CD14-positive monocyte (primary cell): ENCODE results near the gene CACNA1E. TPM values are rescaled to one million over a fixed set of nuclear protein-coding genes. Genes with fewer than 3 reads are reported as not detected.

Source experiments
- DNase-seq, 3 donors: peaks; one replicate each; pipeline ENCODE4 v3.0.0-alpha.2; 2011 to 2022
- H2AFZ ChIP-seq: 2 replicates; pipeline ENCODE4 v1.6.0; 2012; ENCODE audit warnings: mild to moderate bottlenecking, low read depth, low read length, inconsistent platforms; ENCODE audit not compliant: insufficient read depth, poor library complexity, severe bottlenecking
- H3K27ac ChIP-seq, 2 donors: 1 replicate in 1 of 2; 2 replicates in 1 of 2; pipeline ENCODE4 v1.5.1; 2012 to 2013; ENCODE audit warnings: low read length in 2 of 2, control low read depth in 1 of 2, inconsistent platforms in 1 of 2, low read depth in 1 of 2, mild to moderate bottlenecking in 1 of 2
- H3K27me3 ChIP-seq, 2 donors: one replicate each; pipeline versions ENCODE4 v1.6.0 to v1.6.1; 2011 to 2013; ENCODE audit warnings: low read length in 2 of 2; ENCODE audit not compliant: control insufficient read depth in 2 of 2, insufficient read depth in 2 of 2
- H3K36me3 ChIP-seq, 2 donors: replicated peaks in 1 of 2; 1 replicate in 1 of 2; 2 replicates in 1 of 2; pipeline versions ENCODE4 v1.5.1 to v1.6.1; 2012 to 2013; ENCODE audit warnings: low read length in 2 of 2, control low read depth in 1 of 2, inconsistent platforms in 1 of 2, mild to moderate bottlenecking in 1 of 2; ENCODE audit not compliant: insufficient read depth in 2 of 2, control insufficient read depth in 1 of 2
- H3K4me1 ChIP-seq, 2 donors: 1 replicate in 1 of 2; 2 replicates in 1 of 2; pipeline versions ENCODE4 v1.5.1 to v1.6.1; 2012 to 2013; ENCODE audit warnings: low read length in 2 of 2, control low read depth in 1 of 2, inconsistent platforms in 1 of 2, mild to moderate bottlenecking in 1 of 2, moderate library complexity in 1 of 2; ENCODE audit not compliant: insufficient read depth in 2 of 2, control insufficient read depth in 1 of 2
- H3K4me2 ChIP-seq: replicated peaks from 2 replicates; pipeline ENCODE3; 2012; ENCODE audit warnings: low read length, moderate library complexity, mild to moderate bottlenecking; ENCODE audit not compliant: poor library complexity, severe bottlenecking; ENCODE audit errors: extremely low read depth
- H3K4me3 ChIP-seq, 3 experiments: fragments of 200-600 bp in 1 of 3; sonication (generic) in 1 of 3; replicated peaks in 1 of 3; 1 replicate in 2 of 3; 2 replicates in 1 of 3; pipeline ENCODE4 v1.5.1; 2011 to 2013; ENCODE audit warnings: low read length in 3 of 3, mild to moderate bottlenecking in 3 of 3, control low read depth in 2 of 3, low read depth in 2 of 3, inconsistent platforms in 1 of 3, moderate library complexity in 1 of 3
- H3K79me2 ChIP-seq: 2 replicates; pipeline ENCODE4 v1.6.0; 2012; ENCODE audit warnings: mild to moderate bottlenecking, control low read depth, inconsistent platforms, low read length, moderate library complexity; ENCODE audit not compliant: insufficient read depth
- H3K9ac ChIP-seq: 2 replicates; pipeline ENCODE4 v1.6.0; 2017; ENCODE audit warnings: low read length, mild to moderate bottlenecking; ENCODE audit not compliant: insufficient read depth, poor library complexity, severe bottlenecking
- H3K9me3 ChIP-seq, 2 donors: replicated peaks in 1 of 2; 1 replicate in 1 of 2; 2 replicates in 1 of 2; pipeline versions ENCODE4 v1.5.1 to v1.6.1; 2012 to 2013; ENCODE audit warnings: low read length in 2 of 2, control low read depth in 1 of 2; ENCODE audit not compliant: control insufficient read depth in 1 of 2, insufficient read depth in 1 of 2
- H4K20me1 ChIP-seq: 2 replicates; pipeline ENCODE4 v1.6.0; 2012; ENCODE audit warnings: mild to moderate bottlenecking, low read length, control low read depth, moderate library complexity; ENCODE audit not compliant: insufficient read depth
- H3K27ac Mint-ChIP-seq, 7 donors: one replicate each; pipeline ENCODE4 v1.8.0; 2020; ENCODE audit warnings: mild to moderate bottlenecking in 7 of 7, mixed read lengths in 7 of 7, moderate library complexity in 6 of 7, inconsistent platforms in 2 of 7
- H3K27me3 Mint-ChIP-seq, 3 donors: one replicate each; pipeline ENCODE4 v1.8.0; 2021 to 2022; ENCODE audit warnings: low read depth in 3 of 3, mild to moderate bottlenecking in 3 of 3, mixed read lengths in 3 of 3, moderate library complexity in 3 of 3, inconsistent platforms in 1 of 3
- H3K36me3 Mint-ChIP-seq, 2 donors: one replicate each; pipeline ENCODE4 v1.8.0; 2020; ENCODE audit warnings: mixed read lengths in 2 of 2, inconsistent platforms in 1 of 2, mild to moderate bottlenecking in 1 of 2
- H3K4me1 Mint-ChIP-seq: one replicate; pipeline ENCODE4 v1.8.0; 2020; ENCODE audit warnings: mild to moderate bottlenecking, mixed read lengths
- H3K4me3 Mint-ChIP-seq, 2 donors: one replicate each; pipeline ENCODE4 v1.8.0; 2020; ENCODE audit warnings: mild to moderate bottlenecking in 2 of 2, mixed read lengths in 2 of 2, moderate library complexity in 1 of 2
- H3K9me3 Mint-ChIP-seq, 7 donors: one replicate each; pipeline ENCODE4 v1.8.0; 2020 to 2022; ENCODE audit warnings: mixed read lengths in 7 of 7, mild to moderate bottlenecking in 6 of 7, moderate library complexity in 6 of 7, inconsistent platforms in 2 of 7
- CTCF ChIP-seq: fragments of 200-600 bp; IDR thresholded peaks from one replicate; pipeline ENCODE4 v1.8.0; 2022; ENCODE audit warnings: antibody characterized with exemption, mild to moderate bottlenecking
- WGBS: methylation state at CpG from one replicate; pipeline ENCODE4 v1.1.5; 2013; ENCODE audit warnings: missing lambda C conversion rate; ENCODE audit not compliant: insufficient coverage; 5-methylcytosine and 5-hydroxymethylcytosine counted together
- intact Hi-C, 2 donors: fragments of 100-400 bp; cut with micrococcal nuclease; formaldehyde crosslinking; loops; one replicate each; pipeline versions ENCODE4 v1.15.0 to v1.15.1; 2023
- polyA plus RNA-seq, 3 donors: library from polyadenylated mRNA; depleted of rRNA in 1 of 3; unstranded in 2 of 3; stranded (reverse) in 1 of 3; fragments of 300-500 nt in 2 of 3; fragments of >200 nt in 1 of 3; fragmentation: Illumina TruSeq in 2 of 3; gene quantifications; 1 replicate in 2 of 3; 2 replicates in 1 of 3; pipeline ENCODE4 v1.2.3, GENCODE V29; 2012 to 2021

The CACNA1E gene
- polyA plus RNA-seq, 3 donors = 0.04 TPM; not detected in 2

DNA sequence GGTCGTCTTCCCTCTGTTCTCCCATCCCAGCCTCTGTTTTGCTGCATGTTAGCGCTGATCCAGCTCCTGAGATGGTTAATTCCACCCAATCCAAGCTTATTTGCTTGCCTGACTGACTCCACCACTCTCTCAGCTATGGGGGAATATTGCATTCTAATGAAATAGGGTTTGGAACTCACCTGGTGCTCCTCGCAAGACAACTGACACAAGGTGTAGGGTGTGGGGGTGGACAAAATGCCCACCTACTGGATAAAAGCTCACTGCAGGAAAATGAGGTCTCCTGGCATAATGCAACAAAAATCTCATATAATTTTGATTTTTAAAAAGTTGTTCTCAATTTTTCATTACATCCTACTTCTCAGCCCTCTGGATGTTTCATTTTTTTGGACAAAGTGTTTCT lies 319.1 kb downstream of the CACNA1E start:
- Histone ChIP-seq H3K79me2 (no peaks in the 10 kb centered on the region), H3K36me3 (no peaks in the 10 kb centered on the region), H3K4me2 (no peak overlapping the region), H3K27ac (no peak overlapping the region), H3K9me3 (peaks cover 0 to 4% of the 10 kb centered on the region in 2 donors), H3K4me3 (no peak overlapping the region), H3K4me1 (no peaks in the 10 kb centered on the region), H3K27me3 (no peaks in the 10 kb centered on the region), H2AFZ (no peak overlapping the region), H3K9ac (no peak overlapping the region), H4K20me1 (no peaks in the 10 kb centered on the region)
- Mint-ChIP-seq H3K4me3 (no peak overlapping the region), H3K4me1 (no peaks in the 10 kb centered on the region), H3K36me3 (no peaks in the 10 kb centered on the region), H3K27me3 (peaks cover 0 to 1% (median 0%) of the 10 kb centered on the region in 3 donors), H3K27ac (no peak overlapping the region), H3K9me3 (peaks cover 0 to 11% (median 3%) of the 10 kb centered on the region in 7 donors)
- WGBS = no CpG with 5 or more reads among the region's 3 CpGs
- no peak for DNase-seq
- intact Hi-C loops = no loop called here
- no peak for TF ChIP-seq CTCF

DNA sequence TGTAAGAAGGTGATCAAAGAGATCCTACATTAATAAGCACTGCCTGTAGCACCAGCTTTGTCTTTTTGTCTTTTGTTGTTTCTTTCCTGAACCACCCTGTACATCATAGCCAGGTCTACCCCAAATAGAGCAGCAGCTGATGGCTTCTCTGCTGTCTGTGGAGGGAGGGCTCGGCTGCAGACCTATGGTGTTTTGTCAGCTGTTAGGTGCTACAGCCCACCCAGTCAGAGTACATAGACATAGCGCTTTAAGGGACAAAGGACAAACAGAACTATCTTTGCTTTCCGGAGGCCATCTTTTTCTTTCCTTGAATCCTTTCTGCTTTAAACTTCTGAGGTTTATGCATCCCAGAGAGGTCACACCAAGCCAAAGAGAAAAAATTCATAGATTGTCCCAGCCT lies 320.1 kb downstream of the CACNA1E start:
- no peak overlapping the region for H3K4me2 ChIP-seq
- no peaks in the 10 kb centered on the region for H3K27me3 ChIP-seq
- TF ChIP-seq CTCF = no peak
- no peaks in the 10 kb centered on the region for H3K36me3 ChIP-seq
- no peak overlapping the region for H2AFZ ChIP-seq
- H3K4me3 Mint-ChIP-seq = no peak overlapping the region
- H3K27ac ChIP-seq = no peak overlapping the region
- no peaks in the 10 kb centered on the region for H3K4me1 Mint-ChIP-seq
- intact Hi-C loops = no loop called here
- DNase-seq = no peak
- H3K4me1 ChIP-seq = no peaks in the 10 kb centered on the region
- peaks cover 0 to 1% (median 0%) of the 10 kb centered on the region in 3 donors for H3K27me3 Mint-ChIP-seq
- no peak overlapping the region for H3K4me3 ChIP-seq
- no peak overlapping the region for H3K27ac Mint-ChIP-seq
- no peak overlapping the region for H3K9ac ChIP-seq
- H3K9me3 ChIP-seq = peaks cover 0 to under 1% of the 10 kb centered on the region in 2 donors
- 93% methylated on average over 2 of the region's 3 CpGs for WGBS
- no peaks in the 10 kb centered on the region for H3K36me3 Mint-ChIP-seq
- no peaks in the 10 kb centered on the region for H4K20me1 ChIP-seq
- H3K79me2 ChIP-seq = no peaks in the 10 kb centered on the region
- H3K9me3 Mint-ChIP-seq = peaks cover 0 to 8% (median 2%) of the 10 kb centered on the region in 7 donors
